Liver (tissue), 9 donors: Measurements from ENCODE around the gene BACH2. TPM values are rescaled to one million over a fixed set of nuclear protein-coding genes. Genes with fewer than 3 reads are reported as not detected.

ENCODE experiments used
- DNase-seq: peaks from one replicate; pipeline ENCODE4 v3.0.0-alpha.2; 2017; ENCODE audit warnings: low spot score
- H3K27ac ChIP-seq, 2 donors: one replicate each; pipeline ENCODE4 v1.7.0; 2013; ENCODE audit warnings: inconsistent platforms in 2 of 2, low read length in 2 of 2, control low read depth in 1 of 2, low read depth in 1 of 2, mild to moderate bottlenecking in 1 of 2
- H3K27me3 ChIP-seq, 4 donors: one replicate each; pipeline versions ENCODE4 v1.6.1 to v1.7.0; 2013; ENCODE audit warnings: low read length in 3 of 4, inconsistent platforms in 1 of 4, mild to moderate bottlenecking in 1 of 4, moderate library complexity in 1 of 4; ENCODE audit not compliant: control insufficient read depth in 4 of 4, insufficient read depth in 4 of 4
- H3K36me3 ChIP-seq, 4 donors: one replicate each; pipeline versions ENCODE4 v1.6.1 to v1.7.0; 2013; ENCODE audit warnings: low read length in 3 of 4, mild to moderate bottlenecking in 3 of 4, low read depth in 1 of 4, moderate library complexity in 1 of 4; ENCODE audit not compliant: control insufficient read depth in 4 of 4, insufficient read depth in 3 of 4
- H3K4me1 ChIP-seq, 4 donors: one replicate each; pipeline versions ENCODE4 v1.6.1 to v1.7.0; 2013; ENCODE audit warnings: low read length in 3 of 4, mild to moderate bottlenecking in 3 of 4, moderate library complexity in 1 of 4; ENCODE audit not compliant: control insufficient read depth in 4 of 4, insufficient read depth in 4 of 4
- H3K4me3 ChIP-seq, 3 donors: one replicate each; pipeline versions ENCODE4 v1.6.1 to v1.7.0; 2013; ENCODE audit warnings: low read length in 3 of 3, control low read depth in 1 of 3, low read depth in 1 of 3, mild to moderate bottlenecking in 1 of 3
- H3K9ac ChIP-seq, 2 donors: one replicate each; pipeline ENCODE4 v1.7.0; 2013; ENCODE audit warnings: low read length in 2 of 2, mild to moderate bottlenecking in 2 of 2, moderate library complexity in 2 of 2, control low read depth in 1 of 2, low read depth in 1 of 2
- H3K9me3 ChIP-seq, 4 donors: one replicate each; pipeline versions ENCODE4 v1.6.1 to v1.7.0; 2013; ENCODE audit warnings: low read length in 3 of 4; ENCODE audit not compliant: control insufficient read depth in 4 of 4
- EGR1 ChIP-seq, 2 donors: IDR thresholded peaks; 2 replicates each; pipeline ENCODE4 v1.6.1; 2016 to 2018; ENCODE audit warnings: antibody characterized with exemption in 2 of 2, low read depth in 2 of 2
- FOXA1 ChIP-seq: IDR thresholded peaks from 2 replicates; pipeline ENCODE4 v1.6.1; 2016; ENCODE audit warnings: antibody characterized with exemption
- FOXA2 ChIP-seq: IDR thresholded peaks from 2 replicates; pipeline ENCODE4 v1.6.1; 2016; ENCODE audit warnings: antibody characterized with exemption
- GABPA ChIP-seq, 2 donors: IDR thresholded peaks in 1 of 2; conservative IDR thresholded peaks in 1 of 2; 2 replicates each; pipeline ENCODE4 v1.6.1; 2016; ENCODE audit warnings: antibody characterized with exemption in 2 of 2, mild to moderate bottlenecking in 1 of 2, moderate library complexity in 1 of 2
- HNF4A ChIP-seq, 2 donors: conservative IDR thresholded peaks; 2 replicates each; pipeline ENCODE4 v1.6.1; 2016; ENCODE audit warnings: antibody characterized with exemption in 2 of 2, mild to moderate bottlenecking in 2 of 2
- HNF4G ChIP-seq: IDR thresholded peaks from 2 replicates; pipeline ENCODE4 v1.6.1; 2016; ENCODE audit warnings: antibody characterized with exemption
- JUND ChIP-seq, 2 donors: IDR thresholded peaks; 2 replicates each; pipeline ENCODE4 v1.6.1; 2016; ENCODE audit warnings: antibody characterized with exemption in 2 of 2
- NR2F2 ChIP-seq: IDR thresholded peaks from 2 replicates; pipeline ENCODE4 v1.6.1; 2016; ENCODE audit warnings: antibody characterized with exemption
- RAD21 ChIP-seq, 2 donors: IDR thresholded peaks; 2 replicates each; pipeline ENCODE4 v1.6.1; 2016; ENCODE audit warnings: antibody characterized with exemption in 2 of 2, mild to moderate bottlenecking in 2 of 2
- RXRA ChIP-seq, 2 donors: IDR thresholded peaks; 2 replicates each; pipeline ENCODE4 v1.6.1; 2017 to 2018; ENCODE audit warnings: antibody characterized with exemption in 2 of 2, mild to moderate bottlenecking in 1 of 2
- SP1 ChIP-seq: IDR thresholded peaks from 2 replicates; pipeline ENCODE4 v1.6.1; 2018; ENCODE audit warnings: antibody characterized with exemption, mild to moderate bottlenecking
- TAF1 ChIP-seq: conservative IDR thresholded peaks from 2 replicates; pipeline ENCODE4 v1.6.1; 2016; ENCODE audit warnings: antibody characterized with exemption, mild to moderate bottlenecking
- YY1 ChIP-seq: IDR thresholded peaks from 2 replicates; pipeline ENCODE4 v1.6.1; 2016; ENCODE audit warnings: antibody characterized with exemption, mild to moderate bottlenecking
- WGBS: extraction: QIAGEN DNeasy Blood & Tissue Kit; methylation state at CpG from one replicate; pipeline ENCODE4 v1.1.7; 2013; 5-methylcytosine and 5-hydroxymethylcytosine counted together
- polyA plus RNA-seq, 2 donors: library from polyadenylated mRNA; stranded (reverse) in 1 of 2; unstranded in 1 of 2; fragments of 200-250 nt in 1 of 2; fragments of >200 nt in 1 of 2; fragmentation: Nextera tagmentation in 1 of 2; extraction: Ambion mirVana in 1 of 2; gene quantifications; one replicate each; pipeline versions ENCODE4 v1.2.1 to v1.2.3, GENCODE V29; 2013 to 2015
- total RNA-seq, 2 donors: library from RNA; depleted of rRNA; stranded (reverse); fragments of >200 nt; gene quantifications; one replicate each; pipeline ENCODE4 v1.2.3, GENCODE V29; 2014
- TF ChIP-seq, protein P1 (sequence below): IDR thresholded peaks from 2 replicates; pipeline ENCODE4 v1.6.1; 2016; ENCODE audit warnings: antibody characterized with exemption
- TF ChIP-seq, protein P2 (sequence below): fragments of 150-350 bp; IDR thresholded peaks from 2 replicates; pipeline ENCODE4 v1.5.1; 2017; ENCODE audit warnings: improper control_type of control experiment, low read depth, low read length; ENCODE audit not compliant: missing input control
- TF ChIP-seq, protein P3 (sequence below): IDR thresholded peaks from 2 replicates; pipeline ENCODE4 v1.6.1; 2016; ENCODE audit warnings: antibody characterized with exemption, mild to moderate bottlenecking
- TF ChIP-seq, protein P4 (sequence below): IDR thresholded peaks from 2 replicates; pipeline ENCODE4 v1.6.1; 2016; ENCODE audit warnings: antibody characterized with exemption
- TF ChIP-seq, protein P5 (sequence below): IDR thresholded peaks from 2 replicates; pipeline ENCODE4 v1.6.1; 2016; ENCODE audit warnings: antibody characterized with exemption
- donor health status: healthy.
- donor health status: healthy.
- donor health status: healthy.
- donor health status: healthy.
- donor health status: healthy.

Gene BACH2
- total and polyA plus RNA-seq, 4 donors: 1.9 to 3.7 (median 1.9) TPM

DNA sequence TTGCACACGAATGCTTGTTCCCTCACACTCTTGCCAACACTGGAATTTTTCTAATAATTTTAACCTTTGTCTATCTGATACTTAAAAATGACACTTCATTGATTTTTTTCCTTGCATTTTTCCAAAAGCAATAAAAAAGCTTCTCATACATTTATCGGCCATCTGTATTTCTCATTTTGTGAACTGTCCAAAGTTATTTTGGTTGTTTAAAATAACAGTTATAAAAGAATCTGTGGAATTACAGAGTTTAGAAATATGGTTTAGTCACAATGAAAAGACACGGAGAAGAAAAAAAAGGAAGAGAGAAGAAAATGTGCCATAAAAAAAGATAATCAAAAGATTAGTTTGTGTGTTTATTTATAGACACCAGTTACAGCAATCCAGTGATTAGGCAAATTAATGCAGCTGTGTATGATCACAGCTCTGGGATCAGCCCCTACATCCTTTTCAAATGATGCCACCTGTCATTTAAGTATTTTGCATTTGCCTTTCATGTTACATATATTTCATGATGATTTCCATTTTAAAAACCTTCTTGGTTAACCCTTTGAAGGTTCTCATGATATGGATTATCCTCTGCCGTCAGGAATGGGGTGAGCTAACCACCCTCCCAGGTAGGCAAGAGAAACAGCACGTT, 171.7 kb downstream of the BACH2 start:
- H3K36me3 ChIP-seq: no peaks in the 10 kb centered on the region
- H3K9ac ChIP-seq: no peak overlapping the region
- H3K27ac ChIP-seq: no peak overlapping the region
- no peak for TF ChIP-seq RXRA (IDR thresholded peaks at IDR 0.05)
- TF ChIP-seq, protein P1, sequence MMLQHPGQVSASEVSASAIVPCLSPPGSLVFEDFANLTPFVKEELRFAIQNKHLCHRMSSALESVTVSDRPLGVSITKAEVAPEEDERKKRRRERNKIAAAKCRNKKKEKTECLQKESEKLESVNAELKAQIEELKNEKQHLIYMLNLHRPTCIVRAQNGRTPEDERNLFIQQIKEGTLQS: no peak
- TF ChIP-seq TAF1: no peak
- no peak for TF ChIP-seq JUND (IDR thresholded peaks at IDR 0.05)
- TF ChIP-seq, protein P2, sequence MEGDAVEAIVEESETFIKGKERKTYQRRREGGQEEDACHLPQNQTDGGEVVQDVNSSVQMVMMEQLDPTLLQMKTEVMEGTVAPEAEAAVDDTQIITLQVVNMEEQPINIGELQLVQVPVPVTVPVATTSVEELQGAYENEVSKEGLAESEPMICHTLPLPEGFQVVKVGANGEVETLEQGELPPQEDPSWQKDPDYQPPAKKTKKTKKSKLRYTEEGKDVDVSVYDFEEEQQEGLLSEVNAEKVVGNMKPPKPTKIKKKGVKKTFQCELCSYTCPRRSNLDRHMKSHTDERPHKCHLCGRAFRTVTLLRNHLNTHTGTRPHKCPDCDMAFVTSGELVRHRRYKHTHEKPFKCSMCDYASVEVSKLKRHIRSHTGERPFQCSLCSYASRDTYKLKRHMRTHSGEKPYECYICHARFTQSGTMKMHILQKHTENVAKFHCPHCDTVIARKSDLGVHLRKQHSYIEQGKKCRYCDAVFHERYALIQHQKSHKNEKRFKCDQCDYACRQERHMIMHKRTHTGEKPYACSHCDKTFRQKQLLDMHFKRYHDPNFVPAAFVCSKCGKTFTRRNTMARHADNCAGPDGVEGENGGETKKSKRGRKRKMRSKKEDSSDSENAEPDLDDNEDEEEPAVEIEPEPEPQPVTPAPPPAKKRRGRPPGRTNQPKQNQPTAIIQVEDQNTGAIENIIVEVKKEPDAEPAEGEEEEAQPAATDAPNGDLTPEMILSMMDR: no peak
- H3K27me3 ChIP-seq: no peaks in the 10 kb centered on the region
- WGBS: 79% methylated on average over 5 of the region's 5 CpGs
- H3K4me1 ChIP-seq: no peaks in the 10 kb centered on the region
- H3K4me3 ChIP-seq: no peak overlapping the region
- no peak for DNase-seq
- H3K9me3 ChIP-seq: no peaks in the 10 kb centered on the region

DNA sequence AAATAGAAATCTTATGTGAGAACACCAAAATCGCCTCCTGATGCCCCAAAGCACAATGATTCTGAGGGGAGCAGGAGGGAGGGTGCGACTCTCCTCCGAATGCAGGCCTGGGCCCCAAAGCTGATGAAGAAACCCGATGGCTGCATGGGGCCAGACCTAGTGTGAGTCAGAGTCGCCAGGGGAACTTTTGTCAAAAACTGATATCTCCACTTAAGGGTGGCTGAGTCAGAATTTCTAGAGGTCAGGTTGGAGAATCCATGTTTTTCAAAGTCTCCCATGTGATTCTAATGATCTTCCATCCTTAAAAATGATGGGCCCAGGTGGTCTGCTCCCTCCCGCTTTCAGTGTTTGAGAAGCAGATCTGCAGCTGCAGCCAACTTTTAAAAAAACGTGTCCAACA, 172.8 kb downstream of the BACH2 start:
- H3K9me3 ChIP-seq: no peaks in the 10 kb centered on the region
- no peak for DNase-seq
- no peak overlapping the region for H3K4me3 ChIP-seq
- H3K27me3 ChIP-seq: no peaks in the 10 kb centered on the region
- no peaks in the 10 kb centered on the region for H3K36me3 ChIP-seq
- 94% methylated on average over 7 of the region's 7 CpGs for WGBS
- no peaks in the 10 kb centered on the region for H3K4me1 ChIP-seq
- TF ChIP-seq, protein P2: no peak
- no peak for TF ChIP-seq FOXA2
- no peak for TF ChIP-seq NR2F2
- TF ChIP-seq, protein P3, sequence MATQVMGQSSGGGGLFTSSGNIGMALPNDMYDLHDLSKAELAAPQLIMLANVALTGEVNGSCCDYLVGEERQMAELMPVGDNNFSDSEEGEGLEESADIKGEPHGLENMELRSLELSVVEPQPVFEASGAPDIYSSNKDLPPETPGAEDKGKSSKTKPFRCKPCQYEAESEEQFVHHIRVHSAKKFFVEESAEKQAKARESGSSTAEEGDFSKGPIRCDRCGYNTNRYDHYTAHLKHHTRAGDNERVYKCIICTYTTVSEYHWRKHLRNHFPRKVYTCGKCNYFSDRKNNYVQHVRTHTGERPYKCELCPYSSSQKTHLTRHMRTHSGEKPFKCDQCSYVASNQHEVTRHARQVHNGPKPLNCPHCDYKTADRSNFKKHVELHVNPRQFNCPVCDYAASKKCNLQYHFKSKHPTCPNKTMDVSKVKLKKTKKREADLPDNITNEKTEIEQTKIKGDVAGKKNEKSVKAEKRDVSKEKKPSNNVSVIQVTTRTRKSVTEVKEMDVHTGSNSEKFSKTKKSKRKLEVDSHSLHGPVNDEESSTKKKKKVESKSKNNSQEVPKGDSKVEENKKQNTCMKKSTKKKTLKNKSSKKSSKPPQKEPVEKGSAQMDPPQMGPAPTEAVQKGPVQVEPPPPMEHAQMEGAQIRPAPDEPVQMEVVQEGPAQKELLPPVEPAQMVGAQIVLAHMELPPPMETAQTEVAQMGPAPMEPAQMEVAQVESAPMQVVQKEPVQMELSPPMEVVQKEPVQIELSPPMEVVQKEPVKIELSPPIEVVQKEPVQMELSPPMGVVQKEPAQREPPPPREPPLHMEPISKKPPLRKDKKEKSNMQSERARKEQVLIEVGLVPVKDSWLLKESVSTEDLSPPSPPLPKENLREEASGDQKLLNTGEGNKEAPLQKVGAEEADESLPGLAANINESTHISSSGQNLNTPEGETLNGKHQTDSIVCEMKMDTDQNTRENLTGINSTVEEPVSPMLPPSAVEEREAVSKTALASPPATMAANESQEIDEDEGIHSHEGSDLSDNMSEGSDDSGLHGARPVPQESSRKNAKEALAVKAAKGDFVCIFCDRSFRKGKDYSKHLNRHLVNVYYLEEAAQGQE: no peak
- no peak for TF ChIP-seq SP1
- TF ChIP-seq, protein P4, sequence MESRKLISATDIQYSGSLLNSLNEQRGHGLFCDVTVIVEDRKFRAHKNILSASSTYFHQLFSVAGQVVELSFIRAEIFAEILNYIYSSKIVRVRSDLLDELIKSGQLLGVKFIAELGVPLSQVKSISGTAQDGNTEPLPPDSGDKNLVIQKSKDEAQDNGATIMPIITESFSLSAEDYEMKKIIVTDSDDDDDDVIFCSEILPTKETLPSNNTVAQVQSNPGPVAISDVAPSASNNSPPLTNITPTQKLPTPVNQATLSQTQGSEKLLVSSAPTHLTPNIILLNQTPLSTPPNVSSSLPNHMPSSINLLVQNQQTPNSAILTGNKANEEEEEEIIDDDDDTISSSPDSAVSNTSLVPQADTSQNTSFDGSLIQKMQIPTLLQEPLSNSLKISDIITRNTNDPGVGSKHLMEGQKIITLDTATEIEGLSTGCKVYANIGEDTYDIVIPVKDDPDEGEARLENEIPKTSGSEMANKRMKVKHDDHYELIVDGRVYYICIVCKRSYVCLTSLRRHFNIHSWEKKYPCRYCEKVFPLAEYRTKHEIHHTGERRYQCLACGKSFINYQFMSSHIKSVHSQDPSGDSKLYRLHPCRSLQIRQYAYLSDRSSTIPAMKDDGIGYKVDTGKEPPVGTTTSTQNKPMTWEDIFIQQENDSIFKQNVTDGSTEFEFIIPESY: no peak
- TF ChIP-seq RXRA (IDR thresholded peaks at IDR 0.05): no peak
- no peak for TF ChIP-seq TAF1
- TF ChIP-seq HNF4G: no peak
- no peak for TF ChIP-seq FOXA1
- no peak for TF ChIP-seq GABPA (IDR thresholded peaks at IDR 0.05 in 1 of 2, conservative IDR thresholded peaks at IDR 0.05 in 1 of 2)
- TF ChIP-seq YY1: no peak
- no peak for TF ChIP-seq RAD21 (IDR thresholded peaks at IDR 0.05)
- TF ChIP-seq, protein P1: no peak
- TF ChIP-seq EGR1 (IDR thresholded peaks at IDR 0.05; ENCODE audit: low read depth in 2 of 2): no peak
- TF ChIP-seq, protein P5, sequence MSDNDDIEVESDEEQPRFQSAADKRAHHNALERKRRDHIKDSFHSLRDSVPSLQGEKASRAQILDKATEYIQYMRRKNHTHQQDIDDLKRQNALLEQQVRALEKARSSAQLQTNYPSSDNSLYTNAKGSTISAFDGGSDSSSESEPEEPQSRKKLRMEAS: no peak
- no peak for TF ChIP-seq JUND (IDR thresholded peaks at IDR 0.05)
- no peak for TF ChIP-seq HNF4A (conservative IDR thresholded peaks at IDR 0.05)
- no peak overlapping the region for H3K9ac ChIP-seq
- H3K27ac ChIP-seq: no peak overlapping the region
